NCI-H2107 treated with DMSO at 0.1 percent for 48 hours (cell line): ENCODE data around the gene ANKRD6.
A peak's percentile ranks its signal among the peaks of the same experiment; 100 is the strongest.

ENCODE experiments used
- DNase-seq: peaks from one replicate; lab custom pipeline; 2025; ENCODE audit not compliant: unreplicated experiment; lab: John Stamatoyannopoulos, UW

The ANKRD6 gene

GRCh38 chr6:89555806-89556205, 122.9 kb downstream of the ANKRD6 start:
- DNase-seq: no peak

GRCh38 chr6:89559487-89559886, 126.5 kb downstream of the ANKRD6 start:
- DNase-seq: no peak

- no peak for DNase-seq
These were observed 129.4 kb downstream of the ANKRD6 start for GRCh38 chr6:89562093-89562973.

- DNase-seq: no peak
These were observed 130.9 kb downstream of the ANKRD6 start for GRCh38 chr6:89563866-89564265.

GRCh38 chr6:89564752-89565427, 131.9 kb downstream of the ANKRD6 start:
- no peak for DNase-seq

- DNase-seq: no peak
These were observed 133.3 kb downstream of the ANKRD6 start for GRCh38 chr6:89566008-89566800.

- no peak for DNase-seq
These were observed 134.1 kb downstream of the ANKRD6 start for GRCh38 chr6:89566930-89567629.

GRCh38 chr6:89567630-89568390, 134.9 kb downstream of the ANKRD6 start:
- no peak for DNase-seq

GRCh38 chr6:89574910-89575561, 142.1 kb downstream of the ANKRD6 start:
- DNase-seq: no peak

GRCh38 chr6:89575562-89575960, 142.6 kb downstream of the ANKRD6 start:
- DNase-seq: no peak

- peak; percentile 70 for DNase-seq
These were observed 148.2 kb downstream of the ANKRD6 start for GRCh38 chr6:89580997-89581666.

GRCh38 chr6:89581689-89582088, 148.7 kb downstream of the ANKRD6 start:
- DNase-seq: peak; percentile 84

GRCh38 chr6:89582669-89583325, 149.8 kb downstream of the ANKRD6 start:
- DNase-seq: no peak

- DNase-seq: no peak
These were observed 150.6 kb downstream of the ANKRD6 start for GRCh38 chr6:89583559-89583958.

- no peak for DNase-seq
These were observed 151.6 kb downstream of the ANKRD6 start for GRCh38 chr6:89584539-89584938.

GRCh38 chr6:89585154-89585553, 152.2 kb downstream of the ANKRD6 start:
- DNase-seq: no peak

- no peak for DNase-seq
These were observed 156.5 kb downstream of the ANKRD6 start for GRCh38 chr6:89589297-89590025.

GRCh38 chr6:89590133-89590532, 157.2 kb downstream of the ANKRD6 start:
- DNase-seq: no peak
